Osteocyte (in vitro differentiated cells): ENCODE results near the gene MLH1. TPM values are rescaled to one million over a fixed set of nuclear protein-coding genes. Genes with fewer than 3 reads are reported as not detected.
"Not testable (repeated sequence)": the region's sequence is repeated elsewhere in the genome, so short reads cannot be mapped to it uniquely, and the experiment has no call there.

Experiments used
- DNase-seq: peaks from one replicate; pipeline ENCODE4 v3.0.0; 2021; ENCODE audit warnings: mixed read lengths; ENCODE audit not compliant: unreplicated experiment; ENCODE audit errors: extremely low spot score
- H3K27ac Mint-ChIP-seq: one replicate; pipeline ENCODE4 v1.8.0; 2021; ENCODE audit warnings: mild to moderate bottlenecking, mixed read lengths; ENCODE audit not compliant: unreplicated experiment
- H3K27me3 Mint-ChIP-seq: one replicate; pipeline ENCODE4 v1.8.0; 2021; ENCODE audit warnings: mixed read lengths; ENCODE audit not compliant: unreplicated experiment
- H3K36me3 Mint-ChIP-seq: one replicate; pipeline ENCODE4 v1.8.0; 2021; ENCODE audit warnings: mixed read lengths; ENCODE audit not compliant: unreplicated experiment
- H3K4me1 Mint-ChIP-seq: one replicate; pipeline ENCODE4 v1.8.0; 2021; ENCODE audit warnings: mixed read lengths; ENCODE audit not compliant: unreplicated experiment
- H3K4me3 Mint-ChIP-seq: one replicate; pipeline ENCODE4 v1.8.0; 2021; ENCODE audit warnings: mild to moderate bottlenecking, moderate library complexity, mixed read lengths; ENCODE audit not compliant: unreplicated experiment
- H3K9me3 Mint-ChIP-seq: one replicate; pipeline ENCODE4 v1.8.0; 2021; ENCODE audit warnings: mixed read lengths; ENCODE audit not compliant: unreplicated experiment
- CTCF ChIP-seq: fragments of 200-600 bp; sonication (generic); IDR thresholded peaks from 2 replicates; pipeline ENCODE4 v1.5.0; 2021; ENCODE audit warnings: antibody characterized with exemption, mild to moderate bottlenecking, moderate library complexity
- total RNA-seq: library from RNA; stranded (reverse); gene quantifications from 2 replicates; pipeline ENCODE4 v1.2.1, GENCODE V29; 2021

The MLH1 gene
- total RNA-seq, 1 donor from 2014 or later, result 31.2 TPM

DNA sequence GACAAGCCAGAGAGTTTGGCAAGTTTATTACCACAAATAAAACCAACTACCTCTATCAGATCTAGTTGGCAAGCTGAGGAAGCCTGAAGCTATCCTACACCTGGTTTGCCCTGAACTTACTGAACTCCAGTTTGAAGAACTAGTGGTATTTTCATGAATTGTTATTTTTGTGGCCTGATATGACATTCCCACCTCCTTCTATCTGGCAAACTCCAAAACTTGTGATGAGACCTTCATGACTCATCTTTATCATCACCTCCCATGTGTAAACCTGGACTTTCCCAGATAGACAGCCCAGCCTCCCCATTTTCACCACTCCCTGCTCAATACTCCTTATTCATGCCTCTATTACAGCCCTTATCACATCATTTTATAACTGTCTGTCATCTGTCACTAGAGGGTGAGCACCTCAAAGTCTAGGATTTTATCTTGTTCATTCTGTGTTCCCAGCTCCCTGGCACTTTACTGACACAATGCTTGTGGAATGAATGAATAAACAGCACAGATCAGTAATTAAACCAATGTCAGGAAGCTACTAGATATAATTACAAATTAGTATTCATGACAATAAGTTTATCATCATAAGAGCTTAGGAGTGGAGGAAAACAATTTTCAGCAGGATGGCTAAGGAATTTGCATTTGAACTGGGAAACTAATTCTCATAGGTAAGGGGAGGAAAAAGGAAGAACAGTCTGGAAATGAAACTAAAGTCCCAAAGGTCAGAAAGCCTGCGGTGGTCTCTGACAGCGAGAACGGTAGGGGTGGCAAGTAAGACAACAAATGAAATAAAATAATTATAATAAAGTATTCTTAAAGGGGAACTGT is 35.2 kb upstream of the MLH1 start:
- no peak for TF ChIP-seq CTCF
- Mint-ChIP-seq H3K4me3 (no peak overlapping the region), H3K27ac (no peak overlapping the region), H3K4me1 (no peaks in the 10 kb centered on the region), H3K9me3 (no peaks in the 10 kb centered on the region), H3K27me3 (peaks cover 12% of the 10 kb centered on the region), H3K36me3 (no peaks in the 10 kb centered on the region)
- no peak for DNase-seq

DNA sequence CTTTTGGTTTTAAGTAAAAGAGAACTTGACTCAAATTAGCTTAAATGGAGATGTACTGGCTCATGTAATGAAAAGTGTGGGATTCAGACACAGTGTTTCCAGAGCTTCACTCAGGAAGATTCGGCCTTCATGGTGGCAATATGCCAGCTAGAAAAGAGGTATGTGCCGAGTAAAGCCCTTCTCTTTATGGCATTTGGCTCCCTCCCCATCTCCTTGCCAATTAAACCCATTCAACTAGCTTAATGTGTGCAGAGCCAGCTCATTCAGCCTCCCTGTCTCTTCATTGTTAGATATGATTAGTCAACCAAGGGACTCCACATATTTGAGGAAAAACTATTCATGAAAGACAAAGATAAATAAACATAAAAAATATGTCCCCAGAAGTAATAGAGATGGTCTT is 33.5 kb upstream of the MLH1 start:
- H3K9me3 Mint-ChIP-seq, result no peaks in the 10 kb centered on the region
- H3K36me3 Mint-ChIP-seq, result no peaks in the 10 kb centered on the region
- peaks cover 8% of the 10 kb centered on the region for H3K27me3 Mint-ChIP-seq
- H3K27ac Mint-ChIP-seq, result no peak overlapping the region
- no peak for DNase-seq
- H3K4me3 Mint-ChIP-seq, result no peak overlapping the region
- H3K4me1 Mint-ChIP-seq, result no peaks in the 10 kb centered on the region
- no peak for TF ChIP-seq CTCF

DNA sequence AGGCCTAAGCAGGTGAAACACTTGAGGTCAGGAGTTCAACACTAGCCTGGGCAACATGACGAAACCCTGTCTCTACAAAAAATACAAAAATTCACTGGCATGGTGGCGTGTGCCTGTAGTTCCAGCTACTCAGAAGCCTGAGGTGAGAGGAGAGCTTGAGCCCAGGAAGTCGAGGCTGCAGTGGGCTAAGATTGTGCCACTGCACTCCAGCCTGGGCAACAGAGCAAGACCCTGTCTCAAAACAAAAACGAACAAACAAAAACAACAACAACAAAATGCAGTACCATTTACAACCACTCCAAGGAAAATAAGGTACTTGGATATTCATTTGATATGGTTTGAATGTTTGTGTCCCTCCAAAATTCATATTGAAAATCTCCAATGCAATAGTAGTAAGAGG is 32.8 kb upstream of the MLH1 start:
- Mint-ChIP-seq H3K36me3 (no peaks in the 10 kb centered on the region), H3K9me3 (no peaks in the 10 kb centered on the region), H3K4me3 (no peak overlapping the region), H3K4me1 (no peaks in the 10 kb centered on the region), H3K27ac (no peak overlapping the region), H3K27me3 (peaks cover 6% of the 10 kb centered on the region)
- DNase-seq, result no peak
- TF ChIP-seq CTCF, result no peak

DNA sequence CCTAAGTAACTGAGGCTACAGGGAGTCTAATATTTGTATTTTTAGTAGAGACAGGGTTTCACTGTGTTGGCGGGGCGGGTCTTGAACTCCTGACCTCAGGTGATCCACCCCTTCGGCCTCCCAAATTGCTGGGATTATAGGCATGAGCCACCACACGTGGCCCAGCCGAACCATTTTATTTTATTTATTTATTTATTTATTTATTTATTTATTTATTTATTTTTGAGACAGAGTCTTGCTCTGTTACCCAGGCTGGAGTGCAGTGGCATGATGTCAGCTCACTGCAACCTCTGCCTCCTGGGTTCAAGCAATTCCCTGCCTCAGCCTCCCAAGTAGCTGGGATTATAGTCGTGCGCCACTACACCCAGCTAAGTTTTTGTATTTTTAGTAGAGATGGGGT is 30.3 kb upstream of the MLH1 start:
- not testable (repeated sequence) for H3K4me3 Mint-ChIP-seq, H3K9me3 Mint-ChIP-seq, H3K27me3 Mint-ChIP-seq, DNase-seq, H3K27ac Mint-ChIP-seq, H3K4me1 Mint-ChIP-seq, H3K36me3 Mint-ChIP-seq

DNA sequence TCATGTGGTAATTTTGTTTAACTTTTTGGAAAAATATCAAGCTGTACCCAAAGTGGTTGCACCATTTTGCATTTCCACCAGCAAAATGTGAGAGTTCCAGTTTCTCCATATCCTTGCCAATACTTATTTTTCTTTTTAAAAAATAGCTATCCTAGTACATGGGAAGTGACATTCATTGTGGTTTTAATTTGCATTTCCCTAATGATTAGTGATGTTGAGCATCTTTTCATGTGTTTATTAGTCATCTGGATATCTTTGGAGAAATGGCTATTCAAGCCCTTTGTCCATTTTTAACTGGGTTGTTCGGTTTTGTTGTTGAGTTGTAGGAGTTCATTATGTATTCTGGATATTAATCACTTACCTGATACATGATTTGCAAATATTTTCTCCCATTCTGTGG is 29.0 kb upstream of the MLH1 start:
- Mint-ChIP-seq H3K27ac (no peak overlapping the region), H3K4me3 (no peak overlapping the region), H3K4me1 (no peaks in the 10 kb centered on the region), H3K27me3 (peaks cover 3% of the 10 kb centered on the region), H3K9me3 (no peaks in the 10 kb centered on the region), H3K36me3 (no peaks in the 10 kb centered on the region)
- no peak for TF ChIP-seq CTCF
- no peak for DNase-seq
